Central memory CD4-positive, alpha-beta T cell (primary cell): ENCODE data around the gene GPR141.

ENCODE experiments used
- DNase-seq: peaks from one replicate; pipeline ENCODE4 v3.0.0; 2022
- total RNA-seq, 3 experiments: gene quantifications; one replicate each; lab custom pipeline; 2026; lab: John Stamatoyannopoulos, UW

GPR141 gene
- 0 reads per million in 3 experiments for total RNA-seq

GRCh38 chr7:37683246-37684120 is at the start of gene GPR141:
Gene GPR141, plus strand, starts transcription at chr7:37683766. Its CDS starts 56,628 bp downstream, at chr7:37740394.
- DNase-seq, result no peak

GRCh38 chr7:37635346-37635745 is 48.2 kb upstream of the GPR141 start:
- no peak for DNase-seq

GRCh38 chr7:37642028-37642540 is 41.5 kb upstream of the GPR141 start:
- DNase-seq, result no peak

GRCh38 chr7:37643876-37644275 is 39.7 kb upstream of the GPR141 start:
- DNase-seq, result no peak

- DNase-seq, result no peak
Observed at GRCh38 chr7:37645282-37646050, 38.1 kb upstream of the GPR141 start.

GRCh38 chr7:37656913-37657530 is 26.5 kb upstream of the GPR141 start:
- DNase-seq, result no peak

- DNase-seq, result no peak
Observed at GRCh38 chr7:37657816-37658215, 25.8 kb upstream of the GPR141 start.

- no peak for DNase-seq
Observed at GRCh38 chr7:37659971-37660565, 23.5 kb upstream of the GPR141 start.

GRCh38 chr7:37660614-37661013 is 23.0 kb upstream of the GPR141 start:
- no peak for DNase-seq

- DNase-seq, result no peak
Observed at GRCh38 chr7:37663693-37664092, 19.9 kb upstream of the GPR141 start.

- DNase-seq, result no peak
Observed at GRCh38 chr7:37665352-37666022, 18.1 kb upstream of the GPR141 start.

GRCh38 chr7:37666026-37666799 is 17.4 kb upstream of the GPR141 start:
- no peak for DNase-seq

GRCh38 chr7:37669818-37670217 is 13.7 kb upstream of the GPR141 start:
- DNase-seq, result no peak

GRCh38 chr7:37670436-37670835 is 13.1 kb upstream of the GPR141 start:
- no peak for DNase-seq

- no peak for DNase-seq
Observed at GRCh38 chr7:37671876-37672275, 11.7 kb upstream of the GPR141 start.

GRCh38 chr7:37672926-37673325 is 10.6 kb upstream of the GPR141 start:
- no peak for DNase-seq

GRCh38 chr7:37673523-37673922 is 10.0 kb upstream of the GPR141 start:
- no peak for DNase-seq

GRCh38 chr7:37674531-37674930 is 9.0 kb upstream of the GPR141 start:
- no peak for DNase-seq

GRCh38 chr7:37675749-37676148 is 7.8 kb upstream of the GPR141 start:
- no peak for DNase-seq

GRCh38 chr7:37684927-37685326 is 1.4 kb downstream of the GPR141 start:
- DNase-seq, result no peak
